HFFc6 (cell line): Measurements from ENCODE around the gene GPR160. TPM values are rescaled to one million over a fixed set of nuclear protein-coding genes. Genes with fewer than 3 reads are reported as not detected.
"Not testable (repeated sequence)": the region's sequence is repeated elsewhere in the genome, so short reads cannot be mapped to it uniquely, and the experiment has no call there.

ENCODE experiments used
- DNase-seq: peaks from one replicate; pipeline ENCODE4 v3.0.0-alpha.2; 2018
- H3K27ac Mint-ChIP-seq: 2 replicates; pipeline ENCODE4 v1.8.0; 2020; ENCODE audit warnings: mild to moderate bottlenecking, mixed read lengths
- H3K27me3 Mint-ChIP-seq: 2 replicates; pipeline ENCODE4 v1.8.0; 2021; ENCODE audit warnings: mild to moderate bottlenecking, moderate library complexity, mixed read lengths; ENCODE audit not compliant: insufficient read depth
- H3K36me3 Mint-ChIP-seq: 2 replicates; pipeline ENCODE4 v1.8.0; 2021; ENCODE audit warnings: low read depth, mixed read lengths
- H3K4me1 Mint-ChIP-seq: 2 replicates; pipeline ENCODE4 v1.8.0; 2020; ENCODE audit warnings: low read depth, mixed read lengths
- H3K4me3 Mint-ChIP-seq: 2 replicates; pipeline ENCODE4 v1.8.0; 2020; ENCODE audit warnings: mild to moderate bottlenecking, moderate library complexity, mixed read lengths
- H3K9me3 Mint-ChIP-seq: 2 replicates; pipeline ENCODE4 v1.8.0; 2020; ENCODE audit warnings: mild to moderate bottlenecking, mixed read lengths
- CTCF ChIP-seq: fragments of 200-600 bp; sonication (generic); IDR thresholded peaks from 2 replicates; pipeline ENCODE4 v1.5.0; 2021; ENCODE audit warnings: antibody characterized with exemption, mild to moderate bottlenecking
- total RNA-seq, 6 experiments: library from RNA; stranded (reverse); fragmentation: NEBNext Ultra II Directional; extraction: Animal tissue kit (Norgen Biotek cat#: 25700); gene quantifications; 2 replicates in 1 of 6; 3 replicates in 5 of 6; pipeline ENCODE4 v1.2.3, GENCODE V29; 2021

The GPR160 gene
- total RNA-seq, 6 experiments from 2014 or later: 0.10 to 0.23 (median 0.19) TPM; not detected in 3

- DNase-seq: no peak
- Mint-ChIP-seq H3K27ac (no peak overlapping the region), H3K4me3 (no peak overlapping the region), H3K4me1 (no peaks in the 10 kb centered on the region), H3K36me3 (no peaks in the 10 kb centered on the region), H3K9me3 (no peaks in the 10 kb centered on the region), H3K27me3 (peaks cover 3% of the 10 kb centered on the region)
- no peak for TF ChIP-seq CTCF
Measured at GRCh38 chr3:170016057-170016456, 21.7 kb upstream of the GPR160 start.

DNA sequence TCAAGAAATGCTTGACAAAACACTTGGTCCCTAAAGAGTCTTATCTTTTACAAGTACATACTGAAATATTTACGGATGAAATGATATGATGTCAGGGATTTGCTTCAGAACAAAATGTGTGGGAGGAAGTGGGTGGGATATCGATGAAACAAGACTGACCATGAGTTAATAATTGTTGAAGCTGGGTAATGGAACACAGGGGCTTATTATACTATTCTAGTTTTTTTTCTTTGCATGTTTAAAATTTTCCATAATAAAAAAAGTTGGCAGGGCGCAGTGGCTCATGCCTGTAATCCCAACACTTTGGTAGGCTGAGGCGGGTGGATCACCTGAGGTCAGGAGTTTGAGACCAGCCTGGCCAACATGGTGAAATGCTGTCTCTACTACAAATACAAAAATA is 18.5 kb upstream of the GPR160 start:
- H3K27ac Mint-ChIP-seq, H3K27me3 Mint-ChIP-seq, H3K4me1 Mint-ChIP-seq, H3K36me3 Mint-ChIP-seq, DNase-seq, H3K4me3 Mint-ChIP-seq, H3K9me3 Mint-ChIP-seq: not testable (repeated sequence)

GRCh38 chr3:170021083-170021482 is 16.7 kb upstream of the GPR160 start:
- Mint-ChIP-seq H3K4me1 (no peaks in the 10 kb centered on the region), H3K36me3 (no peaks in the 10 kb centered on the region), H3K9me3 (no peaks in the 10 kb centered on the region), H3K27ac (no peak overlapping the region), H3K27me3 (peaks cover 2% of the 10 kb centered on the region), H3K4me3 (no peak overlapping the region)
- DNase-seq: no peak
- peak; percentile 46 for TF ChIP-seq CTCF

DNA sequence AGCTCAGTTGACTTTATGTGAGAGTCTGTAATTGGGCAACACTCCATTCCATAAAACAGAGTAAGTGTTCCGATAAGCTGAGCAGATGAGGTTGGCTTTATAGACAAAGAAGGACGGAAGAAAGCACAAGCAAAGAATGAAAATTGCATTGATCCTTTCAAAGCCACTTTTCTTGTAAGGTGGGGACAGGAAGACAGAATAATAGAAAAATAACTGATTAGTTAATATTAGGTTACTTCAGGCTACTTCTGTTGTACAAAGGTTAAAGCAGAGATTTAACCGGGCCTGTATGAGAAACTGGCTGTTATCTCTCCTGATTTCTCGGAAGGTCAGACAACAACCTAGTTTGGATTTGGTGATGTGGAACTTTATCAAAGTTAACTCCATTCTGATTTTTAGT is 15.5 kb upstream of the GPR160 start:
- H3K9me3 Mint-ChIP-seq: no peaks in the 10 kb centered on the region
- H3K36me3 Mint-ChIP-seq: no peaks in the 10 kb centered on the region
- no peaks in the 10 kb centered on the region for H3K4me1 Mint-ChIP-seq
- H3K27ac Mint-ChIP-seq: no peak overlapping the region
- no peak for TF ChIP-seq CTCF
- H3K27me3 Mint-ChIP-seq: peaks cover 3% of the 10 kb centered on the region
- no peak overlapping the region for H3K4me3 Mint-ChIP-seq
- DNase-seq: no peak

- no peaks in the 10 kb centered on the region for H3K36me3 Mint-ChIP-seq
Measured at GRCh38 chr3:170023165-170023564, 14.6 kb upstream of the GPR160 start.

DNA sequence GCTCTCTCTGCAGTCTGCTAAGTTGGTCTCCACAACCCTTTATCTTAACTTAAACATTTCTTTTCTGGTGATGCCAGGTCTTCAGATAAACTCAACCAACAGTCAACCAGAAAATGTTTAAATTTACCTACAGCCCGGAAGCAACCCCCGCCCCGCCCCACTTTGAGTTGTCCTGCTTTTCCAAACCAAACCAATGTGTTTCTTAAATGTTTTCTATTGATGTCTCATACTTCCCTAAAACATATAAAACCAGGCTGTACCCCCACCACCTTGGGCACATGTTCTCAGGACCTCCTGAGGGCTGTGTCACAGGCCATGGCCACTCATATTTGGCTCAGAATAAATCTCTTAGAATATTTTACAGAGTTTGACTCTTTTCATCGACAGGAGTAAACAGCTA is 13.2 kb upstream of the GPR160 start:
- Mint-ChIP-seq H3K9me3 (no peaks in the 10 kb centered on the region), H3K4me3 (no peak overlapping the region), H3K4me1 (no peaks in the 10 kb centered on the region), H3K36me3 (no peaks in the 10 kb centered on the region), H3K27me3 (peaks cover 3% of the 10 kb centered on the region), H3K27ac (no peak overlapping the region)
- TF ChIP-seq CTCF: no peak
- no peak for DNase-seq

More at GRCh38 chr3:170023165-170023564, 14.6 kb upstream of the GPR160 start:
- Mint-ChIP-seq H3K4me3 (no peak overlapping the region), H3K27me3 (peaks cover 3% of the 10 kb centered on the region), H3K9me3 (no peaks in the 10 kb centered on the region), H3K4me1 (no peaks in the 10 kb centered on the region), H3K27ac (no peak overlapping the region)
- no peak for TF ChIP-seq CTCF
- DNase-seq: no peak
